ENCODE measurements around the gene ELF5. TPM values are rescaled to one million over a fixed set of nuclear protein-coding genes. Genes with fewer than 3 reads are reported as not detected.

Gene ELF5
- total and polyA plus RNA-seq, 2 donors (not counting 3 experiments of a cell fraction or from before 2014, with no cell fraction given), result not detected

GRCh38 chr11:34519595-34520235 lies 6.1 kb upstream of the ELF5 start:
- H3K4me2 ChIP-seq (ENCODE audit: insufficient read depth, low read length), result no peak overlapping the region
- H2AFZ ChIP-seq (ENCODE audit: low read depth, low read length), result no peak overlapping the region
- no peak overlapping the region for H3K27ac ChIP-seq (ENCODE audit: insufficient read depth, low read depth, low read length)
- no peak for DNase-seq (ENCODE audit: low read depth, low spot score)
- ChIA-PET CTCF (interaction anchor here (0.9 kb wide), 1 partner anchor 872 kb away, joined by 3 read pairs; no protein-coding TSS in a partner anchor), POLR2A (no interaction called here)
- TF ChIP-seq CTCF (IDR thresholded peaks at IDR 0.05; ENCODE audit: extremely low read depth in 1 of 2, insufficient read depth in 1 of 2, low read depth in 1 of 2, low read length in 2 of 2), result no peak
- TF ChIP-seq JUN (IDR thresholded peaks at IDR 0.05; ENCODE audit: borderline replicate concordance, insufficient read depth, insufficient read length, low read depth), result no peak
- no peak for TF ChIP-seq GATA2 (IDR thresholded peaks at IDR 0.05; ENCODE audit: insufficient read depth, insufficient read length, low read depth, low read length)
- TF ChIP-seq MYC (IDR thresholded peaks at IDR 0.05; ENCODE audit: low read depth, low read length), result no peak
- no peak for TF ChIP-seq FOS (IDR thresholded peaks at IDR 0.05; ENCODE audit: borderline replicate concordance, insufficient read depth, low read length)
- no peak for TF ChIP-seq EZH2 (IDR thresholded peaks at IDR 0.05; ENCODE audit: borderline replicate concordance, low read depth, low read length, severe bottlenecking)
- no peak for TF ChIP-seq MAX (IDR thresholded peaks at IDR 0.05; ENCODE audit: insufficient read depth, insufficient read length)
- no peak for TF ChIP-seq POLR2A (IDR thresholded peaks at IDR 0.05; ENCODE audit: low read depth, low read length)
- no peak for TF ChIP-seq POLR2AphosphoS5 (IDR thresholded peaks at IDR 0.05; ENCODE audit: insufficient read depth, low read depth, low read length)
- H3K9me1 ChIP-seq (replicated peaks; ENCODE audit: control insufficient read depth, extremely low read depth, insufficient read depth, low read length), result no peaks in the 10 kb centered on the region
- no peaks in the 10 kb centered on the region for H3K9me3 ChIP-seq (replicated peaks; ENCODE audit: control insufficient read depth, insufficient read depth, low read length)
- no peaks in the 10 kb centered on the region for H4K20me1 ChIP-seq (replicated peaks; ENCODE audit: control insufficient read depth, extremely low read depth, insufficient read depth, low read length)
- H3K9ac ChIP-seq (replicated peaks; ENCODE audit: extremely low read depth, insufficient read depth, low read length), result no peak overlapping the region
- no peaks in the 10 kb centered on the region for H3K4me1 ChIP-seq (ENCODE audit: control insufficient read depth, extremely low read depth, insufficient read depth, low read length)
- intact Hi-C loops (cut with micrococcal nuclease) (no loop called here), dilution Hi-C loops (cut with MboI; ENCODE audit: extremely low pct_ligation_motif_present, low sequenced_read_pairs) (no loop called here)
- no peaks in the 10 kb centered on the region for H3K79me2 ChIP-seq (ENCODE audit: control insufficient read depth, insufficient read depth, low read length)
- H3K36me3 ChIP-seq (ENCODE audit: control insufficient read depth in 2 of 2, extremely low read depth in 1 of 2, insufficient read depth in 2 of 2, low read length in 2 of 2), result no peaks in the 10 kb centered on the region
- no peak overlapping the region for H3K4me3 ChIP-seq (replicated peaks in 1 of 3; ENCODE audit: insufficient read depth in 1 of 3, low read depth in 1 of 3, low read length in 3 of 3)
- BruUV-seq (replicated peaks), result no TSS peak
- H3K27me3 ChIP-seq (ENCODE audit: control insufficient read depth in 2 of 2, insufficient read depth in 2 of 2, low read length in 2 of 2), result peaks cover 0 to 2% of the 10 kb centered on the region in 2 experiments
- no peak for FAIRE-seq

All from endothelial cell of umbilical vein (primary cell).